PFSK-1 (cell line): Measurements from ENCODE around the gene GASK1A.

ENCODE experiments used
- POLR2AphosphoS5 ChIP-seq: IDR thresholded peaks from 2 replicates; pipeline ENCODE4 v1.6.1; 2012; ENCODE audit warnings: low read depth, mild to moderate bottlenecking, control low read depth, low read length, moderate library complexity
- REST ChIP-seq, 2 experiments: IDR thresholded peaks; 2 replicates each; pipeline versions ENCODE4 v1.6.1 to v1.8.0; 2011 to 2012; ENCODE audit warnings: low read depth in 2 of 2, low read length in 2 of 2, control low read depth in 1 of 2, inconsistent platforms in 1 of 2, mild to moderate bottlenecking in 1 of 2, moderate library complexity in 1 of 2; ENCODE audit not compliant: insufficient read depth in 1 of 2

- TF ChIP-seq REST (IDR thresholded peaks at IDR 0.05; ENCODE audit: insufficient read depth in 1 of 2, low read depth in 2 of 2, low read length in 2 of 2) (no peak), POLR2AphosphoS5 (no peak)
Measured at GRCh38 chr3:42963269-42963668, 15.8 kb upstream of the GASK1A start.
